ENCODE measurements around the gene FLYWCH1. TPM values are rescaled to one million over a fixed set of nuclear protein-coding genes. Genes with fewer than 3 reads are reported as not detected.

The FLYWCH1 gene
- total RNA-seq, 1 donor from 2014 or later = 74.3 TPM

Other genes starting within 250 kb of the FLYWCH1 start
- 41.8 and 42.7 TPM in 2 replicates for gene KCTD5, start 229.4 kb upstream of the FLYWCH1 start, total RNA-seq
- 0.88 and 1.4 TPM in 2 replicates for gene PRSS27, start 191.7 kb upstream of the FLYWCH1 start, total RNA-seq
- gene SRRM2, start 159.3 kb upstream of the FLYWCH1 start, total RNA-seq = 547 and 552 TPM in 2 replicates
- gene ELOB, start 134.7 kb upstream of the FLYWCH1 start, total RNA-seq = 263 and 264 TPM in 2 replicates
- not detected in 2 replicates for gene PRSS33, start 124.4 kb upstream of the FLYWCH1 start, total RNA-seq
- not detected in 2 replicates for gene PRSS41, start 113.5 kb upstream of the FLYWCH1 start, total RNA-seq
- 5.0 and 6.5 TPM in 2 replicates for gene PRSS21, start 94.7 kb upstream of the FLYWCH1 start, total RNA-seq
- 23.2 and 24.3 TPM in 2 replicates for gene ZG16B, start 81.6 kb upstream of the FLYWCH1 start, total RNA-seq
- not detected in 2 replicates for gene PRSS22, start 53.8 kb upstream of the FLYWCH1 start, total RNA-seq
- gene FLYWCH2, start 28.7 kb upstream of the FLYWCH1 start, total RNA-seq = 21.1 and 24.2 TPM in 2 replicates
- gene KREMEN2, start 52.3 kb downstream of the FLYWCH1 start, total RNA-seq = not detected in 2 replicates
- 31.9 and 32.3 TPM in 2 replicates for gene PAQR4, start 57.4 kb downstream of the FLYWCH1 start, total RNA-seq
- 91.5 and 92.0 TPM in 2 replicates for gene PKMYT1, start 68.5 kb downstream of the FLYWCH1 start, total RNA-seq
- gene CLDN9, start 101.0 kb downstream of the FLYWCH1 start, total RNA-seq = 0.10 TPM in 1 of 2 replicates, not detected in the other
- not detected in 2 replicates for gene CLDN6, start 106.3 kb downstream of the FLYWCH1 start, total RNA-seq
- gene TNFRSF12A, start 108.4 kb downstream of the FLYWCH1 start, total RNA-seq = 4.2 and 5.1 TPM in 2 replicates
- 27.9 and 28.1 TPM in 2 replicates for gene HCFC1R1, start 112.0 kb downstream of the FLYWCH1 start, total RNA-seq
- 45.2 and 46.6 TPM in 2 replicates for gene THOC6, start 112.1 kb downstream of the FLYWCH1 start, total RNA-seq
- gene BICDL2, start 125.0 kb downstream of the FLYWCH1 start, total RNA-seq = 0.51 and 0.61 TPM in 2 replicates
- 93.6 and 93.9 TPM in 2 replicates for gene MMP25, start 134.6 kb downstream of the FLYWCH1 start, total RNA-seq
- gene IL32, start 153.7 kb downstream of the FLYWCH1 start, total RNA-seq = 4,509 and 4,510 TPM in 2 replicates
- 0.12 and 0.24 TPM in 2 replicates for gene ZSCAN10, start 187.4 kb downstream of the FLYWCH1 start, total RNA-seq
- gene ZNF205, start 200.7 kb downstream of the FLYWCH1 start, total RNA-seq = 0.15 TPM in 1 of 2 replicates, not detected in the other
- 11.3 and 13.3 TPM in 2 replicates for gene ZNF213, start 223.1 kb downstream of the FLYWCH1 start, total RNA-seq

All from T-helper 1 cell treated with Interleukin-12 subunit alpha and Interleukin-12 subunit beta and Interleukin-4 antibody, amounts not matched to agents 30 ng/mL and 1 ng/mL, for 36 hours (primary cell).